HL-60 (cell line): ENCODE measurements around the gene DOCK2.

Source experiments
- GABPA ChIP-seq: IDR thresholded peaks from 2 replicates; pipeline ENCODE4 v1.6.1; 2012; ENCODE audit warnings: low read depth
- POLR2AphosphoS5 ChIP-seq: IDR thresholded peaks from 2 replicates; pipeline ENCODE4 v1.6.1; 2012; ENCODE audit warnings: low read depth
- SPI1 ChIP-seq: IDR thresholded peaks from 2 replicates; pipeline ENCODE4 v1.6.1; 2012; ENCODE audit warnings: low read depth, mild to moderate bottlenecking, borderline replicate concordance
- TF ChIP-seq, protein P1 (sequence below): IDR thresholded peaks from one replicate; pipeline ENCODE4 v1.5.1; 2011; ENCODE audit warnings: low read length, control low read depth, inconsistent platforms; ENCODE audit not compliant: insufficient read depth

DNA sequence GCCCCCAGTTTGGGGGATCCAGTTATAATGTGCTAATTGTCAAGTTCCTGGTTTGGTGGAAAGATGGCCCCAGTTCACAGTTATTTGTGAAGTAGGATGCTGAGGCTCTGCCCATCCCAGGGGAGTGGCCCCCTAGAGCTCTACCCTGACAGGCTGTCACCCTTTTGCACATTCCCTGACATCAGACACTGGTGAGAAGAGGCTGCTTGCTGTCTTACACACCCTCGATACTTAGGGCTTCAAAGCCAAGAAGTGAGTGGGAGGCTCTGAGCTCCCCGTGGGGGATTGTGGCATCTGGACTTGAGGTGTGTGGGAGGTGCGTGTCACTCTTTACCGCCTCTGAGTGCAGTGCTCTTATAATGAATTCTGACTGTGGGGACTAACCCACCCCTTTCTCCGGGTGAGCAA, 168.5 kb downstream of the DOCK2 start:
- TF ChIP-seq, protein P1, sequence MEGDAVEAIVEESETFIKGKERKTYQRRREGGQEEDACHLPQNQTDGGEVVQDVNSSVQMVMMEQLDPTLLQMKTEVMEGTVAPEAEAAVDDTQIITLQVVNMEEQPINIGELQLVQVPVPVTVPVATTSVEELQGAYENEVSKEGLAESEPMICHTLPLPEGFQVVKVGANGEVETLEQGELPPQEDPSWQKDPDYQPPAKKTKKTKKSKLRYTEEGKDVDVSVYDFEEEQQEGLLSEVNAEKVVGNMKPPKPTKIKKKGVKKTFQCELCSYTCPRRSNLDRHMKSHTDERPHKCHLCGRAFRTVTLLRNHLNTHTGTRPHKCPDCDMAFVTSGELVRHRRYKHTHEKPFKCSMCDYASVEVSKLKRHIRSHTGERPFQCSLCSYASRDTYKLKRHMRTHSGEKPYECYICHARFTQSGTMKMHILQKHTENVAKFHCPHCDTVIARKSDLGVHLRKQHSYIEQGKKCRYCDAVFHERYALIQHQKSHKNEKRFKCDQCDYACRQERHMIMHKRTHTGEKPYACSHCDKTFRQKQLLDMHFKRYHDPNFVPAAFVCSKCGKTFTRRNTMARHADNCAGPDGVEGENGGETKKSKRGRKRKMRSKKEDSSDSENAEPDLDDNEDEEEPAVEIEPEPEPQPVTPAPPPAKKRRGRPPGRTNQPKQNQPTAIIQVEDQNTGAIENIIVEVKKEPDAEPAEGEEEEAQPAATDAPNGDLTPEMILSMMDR = no peak
- TF ChIP-seq POLR2AphosphoS5 (no peak), GABPA (no peak), SPI1 (no peak)
